Activated CD4-positive, alpha-beta T cell treated with anti-CD3 and anti-CD28 coated beads for 36 hours (primary cell): ENCODE data around the gene PLCB2. TPM values are rescaled to one million over a fixed set of nuclear protein-coding genes. Genes with fewer than 3 reads are reported as not detected.

Experiments used
- ATAC-seq: fragments of 200-7000 bp; cut with Tn5 transposase; one replicate; pipeline ENCODE4 v1.10.0; 2021; ENCODE audit warnings: mild to moderate bottlenecking, moderate library complexity
- CTCF ChIA-PET: fragments of 350-600 bp; sonication (Branson Sonifier 250); formaldehyde crosslinking; loops from one replicate; lab custom pipeline; 2021; ENCODE audit warnings: antibody characterized with exemption; lab: Charles Lee
- POLR2A ChIA-PET: fragments of 350-600 bp; sonication (Branson Sonifier 250); formaldehyde crosslinking; loops from one replicate; lab custom pipeline; 2021; ENCODE audit warnings: antibody characterized with exemption, inconsistent platforms; lab: Charles Lee
- DNase-seq: peaks from one replicate; pipeline ENCODE4 v3.0.0-alpha.2; 2020
- H3K27ac Mint-ChIP-seq: one replicate; pipeline ENCODE4 v1.8.0; 2021; ENCODE audit warnings: mixed read lengths
- H3K27me3 Mint-ChIP-seq: one replicate; pipeline ENCODE4 v1.8.0; 2021; ENCODE audit warnings: mixed read lengths
- H3K36me3 Mint-ChIP-seq: one replicate; pipeline ENCODE4 v1.8.0; 2021; ENCODE audit warnings: low read depth, mixed read lengths
- H3K4me1 Mint-ChIP-seq: one replicate; pipeline ENCODE4 v1.8.0; 2021; ENCODE audit warnings: mixed read lengths
- H3K4me3 Mint-ChIP-seq: one replicate; pipeline ENCODE4 v1.8.0; 2021; ENCODE audit warnings: mild to moderate bottlenecking, moderate library complexity, mixed read lengths
- H3K9me3 Mint-ChIP-seq: one replicate; pipeline ENCODE4 v1.8.0; 2021; ENCODE audit warnings: low read depth, mixed read lengths
- intact Hi-C, 2 experiments: fragments of 100-400 bp; cut with DNase I in 1 of 2; cut with micrococcal nuclease in 1 of 2; formaldehyde crosslinking; loops; one replicate each; pipeline versions ENCODE4 v1.14.2 to v1.15.1; 2022 to 2024; cut with DNase I, micrococcal nuclease
- total RNA-seq, 2 experiments: library from RNA; stranded (reverse); gene quantifications; one replicate each; pipeline ENCODE4 v1.2.3, GENCODE V29; 2021

Gene PLCB2
- total RNA-seq, 2 experiments from 2014 or later, result 67.9 to 86.8 TPM

- Mint-ChIP-seq H3K9me3 (no peaks in the 10 kb centered on the region), H3K27ac (no peak overlapping the region), H3K36me3 (no peaks in the 10 kb centered on the region), H3K4me3 (no peak overlapping the region), H3K27me3 (peaks cover 12% of the 10 kb centered on the region), H3K4me1 (peaks cover 6% of the 10 kb centered on the region)
- ChIA-PET POLR2A (no interaction called here), CTCF (interaction anchor here (0.6 to 2.0 kb wide), 6 partner anchors 16 to 764 kb away, joined by 3 to 7 read pairs (median 5); no protein-coding TSS in a partner anchor)
- intact Hi-C loops, result no loop called here
- ATAC-seq (no peak), DNase-seq (no peak)
Measured at GRCh38 chr15:40257656-40258450, 49.9 kb downstream of the PLCB2 start.

GRCh38 chr15:40256638-40257235 lies 51.0 kb downstream of the PLCB2 start:
- no peaks in the 10 kb centered on the region for H3K36me3 Mint-ChIP-seq
- CTCF ChIA-PET, result interaction anchor here (1.1 to 2.2 kb wide), 3 partner anchors 17 to 765 kb away, joined by 3 to 12 read pairs (median 4); no protein-coding TSS in a partner anchor
- no peaks in the 10 kb centered on the region for H3K9me3 Mint-ChIP-seq
- H3K27ac Mint-ChIP-seq, result no peak overlapping the region
- ATAC-seq (peak; percentile 66), DNase-seq (no peak)
- H3K4me1 Mint-ChIP-seq, result peaks cover 6% of the 10 kb centered on the region
- H3K27me3 Mint-ChIP-seq, result peaks cover 16% of the 10 kb centered on the region
- no peak overlapping the region for H3K4me3 Mint-ChIP-seq
- POLR2A ChIA-PET, result no interaction called here
- intact Hi-C loops, result no loop called here

- no peak for DNase-seq
- Mint-ChIP-seq H3K27me3 (peaks cover 27% of the 10 kb centered on the region), H3K4me1 (peaks cover 6% of the 10 kb centered on the region), H3K36me3 (no peaks in the 10 kb centered on the region), H3K9me3 (no peaks in the 10 kb centered on the region), H3K27ac (no peak overlapping the region), H3K4me3 (no peak overlapping the region)
- ATAC-seq, result no peak
- POLR2A ChIA-PET, result no interaction called here
- CTCF ChIA-PET, result interaction anchor here (0.6 to 2.2 kb wide), 8 partner anchors 8 to 217 kb away, joined by 3 to 12 read pairs (median 4); no protein-coding TSS in a partner anchor
- intact Hi-C loops, result no loop called here
Measured at GRCh38 chr15:40255033-40255432, 52.7 kb downstream of the PLCB2 start.

DNA sequence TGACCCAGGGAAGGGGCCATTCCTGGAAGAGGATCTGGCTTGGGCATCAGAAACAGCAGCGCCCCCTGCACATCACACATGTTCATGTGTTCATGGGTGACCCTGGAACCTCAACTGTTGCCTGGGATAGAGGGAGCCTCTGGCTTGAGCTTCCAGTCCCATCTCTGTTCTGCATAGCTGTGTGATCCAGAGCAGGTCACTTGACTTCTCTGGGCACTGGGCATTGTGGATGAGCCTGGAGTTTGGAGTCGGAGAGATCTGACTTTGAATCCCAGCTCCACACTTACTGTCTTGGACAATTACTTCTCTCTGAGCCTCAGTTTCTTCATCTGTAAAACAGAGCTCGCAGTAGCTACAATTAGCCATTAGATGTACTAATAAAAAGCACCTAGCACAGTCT lies 53.3 kb downstream of the PLCB2 start:
- intact Hi-C loops, result no loop called here

GRCh38 chr15:40253167-40253790 lies 54.5 kb downstream of the PLCB2 start:
- Mint-ChIP-seq H3K4me3 (peak overlapping the region; percentile 52), H3K27me3 (peaks cover 27% of the 10 kb centered on the region), H3K27ac (no peak overlapping the region), H3K4me1 (peaks cover 6% of the 10 kb centered on the region), H3K9me3 (no peaks in the 10 kb centered on the region), H3K36me3 (no peaks in the 10 kb centered on the region)
- ChIA-PET POLR2A (interaction anchor here (0.6 kb wide), 1 partner anchor 69 kb away, joined by 5 read pairs; no protein-coding TSS in a partner anchor), CTCF (interaction anchor here (1.1 kb wide), 2 partner anchors 21 to 22 kb away, joined by 4 to 5 read pairs; no protein-coding TSS in a partner anchor)
- ATAC-seq, result peak; percentile 35
- DNase-seq, result no peak
- intact Hi-C loops, result no loop called here

More for the DNA sequence above, 53.3 kb downstream of the PLCB2 start:
- DNase-seq (no peak), ATAC-seq (no peak)
- Mint-ChIP-seq H3K4me1 (peaks cover 6% of the 10 kb centered on the region), H3K36me3 (no peaks in the 10 kb centered on the region), H3K27ac (no peak overlapping the region), H3K9me3 (no peaks in the 10 kb centered on the region), H3K4me3 (no peak overlapping the region), H3K27me3 (peaks cover 27% of the 10 kb centered on the region)
- CTCF ChIA-PET, result interaction anchor here (0.7 to 1.9 kb wide), 8 partner anchors 20 to 217 kb away, joined by 3 to 8 read pairs (median 4); no protein-coding TSS in a partner anchor
- POLR2A ChIA-PET, result no interaction called here

DNA sequence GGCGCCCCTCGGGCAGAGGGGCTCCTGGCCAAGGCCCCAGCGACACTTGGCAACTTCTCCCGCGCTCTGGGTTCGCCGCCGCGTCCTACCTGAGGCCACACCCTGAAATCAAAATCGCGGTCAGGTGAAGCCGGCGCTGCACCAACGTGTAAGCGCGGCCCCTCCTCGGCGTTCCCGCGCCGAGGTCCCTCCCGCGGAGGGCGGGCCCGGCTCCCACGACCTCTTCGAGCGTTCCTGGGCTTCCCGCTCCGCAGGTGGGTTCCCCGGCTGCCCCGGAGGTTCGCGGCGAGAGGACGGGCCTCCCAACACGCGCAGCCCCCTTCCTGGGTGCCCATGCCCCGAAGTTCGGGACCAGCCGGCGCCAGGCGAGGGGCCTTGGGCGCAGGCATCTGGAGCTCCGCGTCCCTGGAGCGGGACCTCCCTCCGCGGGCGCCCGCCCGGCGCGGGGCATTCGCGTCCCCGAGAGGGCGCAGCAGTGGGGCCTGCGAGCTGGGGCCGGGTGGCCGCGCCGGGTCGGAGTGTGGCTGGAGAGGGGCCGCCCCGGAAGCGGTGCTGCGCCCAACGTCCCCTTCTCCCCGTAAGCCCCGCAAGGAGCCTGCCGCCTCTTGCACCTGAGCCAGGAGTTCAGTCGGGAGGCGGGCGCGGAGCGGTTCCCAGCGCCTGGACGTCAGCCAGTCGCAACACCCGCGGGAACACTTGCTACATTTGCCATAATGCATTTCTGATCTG lies 55.1 kb downstream of the PLCB2 start:
- H3K4me3 Mint-ChIP-seq, result peak overlapping the region; percentile 52
- peaks cover 6% of the 10 kb centered on the region for H3K4me1 Mint-ChIP-seq
- no peaks in the 10 kb centered on the region for H3K9me3 Mint-ChIP-seq
- no peak overlapping the region for H3K27ac Mint-ChIP-seq
- ATAC-seq (peak; percentile 49), DNase-seq (peak; percentile 34)
- H3K27me3 Mint-ChIP-seq, result peaks cover 27% of the 10 kb centered on the region
- CTCF ChIA-PET, result interaction anchor here (1.1 kb wide), 1 partner anchor 22 kb away, joined by 5 read pairs; no protein-coding TSS in a partner anchor
- no peaks in the 10 kb centered on the region for H3K36me3 Mint-ChIP-seq
- POLR2A ChIA-PET, result no interaction called here
- intact Hi-C loops, result no loop called here

DNA sequence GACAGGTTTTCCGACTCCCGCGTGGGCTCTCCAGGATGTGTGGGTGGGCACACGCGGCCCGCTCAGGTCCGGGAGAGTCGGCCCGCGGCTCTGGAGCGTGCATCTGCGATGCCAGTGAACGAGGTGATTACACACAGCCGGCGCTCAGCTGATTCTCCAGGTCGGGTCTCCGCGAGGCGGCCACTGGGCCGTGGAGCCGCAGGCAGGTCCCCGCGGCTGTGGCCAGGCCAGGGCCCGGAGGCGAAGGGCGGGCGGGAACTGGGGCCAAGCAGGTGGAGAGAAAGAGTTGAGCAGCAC lies 55.6 kb downstream of the PLCB2 start:
- CTCF ChIA-PET, result interaction anchor here (1.1 kb wide), 1 partner anchor 23 kb away, joined by 5 read pairs; no protein-coding TSS in a partner anchor

DNA sequence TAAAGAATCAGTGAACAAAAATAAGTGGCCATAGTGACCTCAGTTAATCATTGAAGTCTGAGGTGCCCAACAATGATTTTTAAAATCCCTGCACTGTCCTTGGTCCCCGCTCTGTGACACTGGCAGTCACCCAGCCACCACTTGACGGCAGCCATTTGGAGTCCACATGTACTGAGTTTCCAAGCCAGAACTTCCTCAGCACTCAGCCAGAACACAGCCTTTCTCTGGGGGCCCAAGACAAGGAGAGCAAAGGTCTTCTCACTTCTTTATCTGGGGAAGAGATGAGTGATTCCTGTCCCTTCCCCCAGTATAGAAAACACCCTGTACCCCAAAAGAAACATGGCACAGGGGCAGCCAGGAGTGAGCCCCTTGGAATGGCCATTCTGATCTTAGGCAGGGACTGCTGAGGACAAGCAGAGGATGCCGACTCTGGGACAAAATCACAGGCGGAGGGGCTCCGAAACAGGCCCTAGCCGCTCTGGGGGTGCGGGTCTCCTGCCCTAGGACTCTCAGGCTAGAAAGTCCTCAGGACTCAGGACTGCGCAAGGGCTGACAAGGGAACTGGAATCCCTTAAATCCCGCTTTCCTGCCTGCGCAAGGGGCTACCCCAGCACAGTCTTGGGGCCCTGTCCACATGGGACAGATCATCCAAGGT lies 56.1 kb downstream of the PLCB2 start:
- Mint-ChIP-seq H3K4me1 (peaks cover 6% of the 10 kb centered on the region), H3K9me3 (no peaks in the 10 kb centered on the region), H3K36me3 (no peaks in the 10 kb centered on the region), H3K4me3 (no peak overlapping the region), H3K27ac (no peak overlapping the region), H3K27me3 (peaks cover 27% of the 10 kb centered on the region)
- ATAC-seq (no peak), DNase-seq (no peak)
- ChIA-PET CTCF (interaction anchor here (0.5 to 0.6 kb wide), 2 partner anchors 85 to 367 kb away, joined by 3 read pairs; no protein-coding TSS in a partner anchor), POLR2A (no interaction called here)
- intact Hi-C loops, result no loop called here

More for the DNA sequence above, 55.6 kb downstream of the PLCB2 start:
- DNase-seq (no peak), ATAC-seq (no peak)
- Mint-ChIP-seq H3K9me3 (no peaks in the 10 kb centered on the region), H3K36me3 (no peaks in the 10 kb centered on the region), H3K27ac (no peak overlapping the region), H3K4me1 (peaks cover 6% of the 10 kb centered on the region), H3K4me3 (no peak overlapping the region), H3K27me3 (peaks cover 27% of the 10 kb centered on the region)
- intact Hi-C loops, result no loop called here
- POLR2A ChIA-PET, result no interaction called here

DNA sequence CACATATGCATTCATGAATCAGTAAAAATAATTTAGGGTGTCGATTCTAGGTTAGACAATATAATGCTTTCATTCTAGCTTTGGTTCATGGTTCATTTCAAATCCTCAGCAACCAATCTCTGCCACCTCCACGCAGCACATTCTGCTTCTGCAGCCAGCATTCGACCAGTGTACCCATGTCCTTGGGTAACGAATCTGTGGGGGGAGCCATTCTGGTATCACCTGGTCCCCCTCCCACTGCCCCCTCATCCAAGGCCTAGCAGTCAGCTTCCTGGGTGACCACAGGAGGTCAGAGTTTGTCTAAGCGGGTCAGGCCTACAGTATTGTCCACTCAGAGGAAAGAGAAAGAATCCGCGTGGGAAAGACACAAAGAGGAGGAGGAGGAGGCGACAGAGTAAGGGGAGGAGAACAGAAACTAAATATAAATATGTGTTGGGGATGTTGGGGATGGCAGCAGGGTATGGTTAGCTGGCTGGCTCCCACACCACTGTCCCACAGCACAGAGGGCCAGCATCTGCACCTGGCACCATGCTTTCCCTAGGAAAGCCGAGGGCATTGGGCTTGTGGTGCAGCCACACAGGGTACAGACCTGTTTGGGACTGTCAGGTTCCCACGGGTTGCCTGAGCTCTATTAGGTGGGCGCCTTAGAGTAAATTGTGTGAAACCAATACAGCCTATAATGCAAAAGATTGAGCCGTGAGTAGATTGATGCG lies 56.8 kb downstream of the PLCB2 start:
- no peak overlapping the region for H3K4me3 Mint-ChIP-seq
- H3K27me3 Mint-ChIP-seq, result peaks cover 27% of the 10 kb centered on the region
- intact Hi-C loops, result no loop called here
- ATAC-seq, result no peak
- no peak overlapping the region for H3K27ac Mint-ChIP-seq
- no peaks in the 10 kb centered on the region for H3K9me3 Mint-ChIP-seq
- H3K4me1 Mint-ChIP-seq, result peaks cover 6% of the 10 kb centered on the region
- ChIA-PET CTCF (interaction anchor here (0.5 to 2.5 kb wide), 6 partner anchors 17 to 366 kb away, joined by 3 to 9 read pairs (median 3); no protein-coding TSS in a partner anchor), POLR2A (no interaction called here)
- no peaks in the 10 kb centered on the region for H3K36me3 Mint-ChIP-seq
- DNase-seq, result no peak

DNA sequence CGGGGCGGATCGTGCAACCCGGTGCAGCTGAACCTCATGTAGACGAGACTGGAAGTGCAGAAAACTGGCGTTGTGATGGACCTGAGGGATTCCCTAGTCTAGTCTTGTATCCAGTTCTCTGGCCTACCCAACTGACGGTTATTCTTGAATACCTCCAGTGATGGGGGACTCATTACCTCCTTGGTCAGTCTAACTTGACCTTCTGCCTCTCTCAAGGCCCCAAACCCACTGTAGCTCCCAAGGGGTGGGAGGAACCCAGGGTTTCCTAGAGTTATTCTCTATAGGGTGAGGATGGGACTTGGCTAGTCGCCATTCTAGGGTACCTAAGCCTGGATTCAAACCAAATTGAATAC lies 57.5 kb downstream of the PLCB2 start:
- peaks cover 27% of the 10 kb centered on the region for H3K27me3 Mint-ChIP-seq
- no peak overlapping the region for H3K27ac Mint-ChIP-seq
- ATAC-seq (no peak), DNase-seq (no peak)
- no peaks in the 10 kb centered on the region for H3K9me3 Mint-ChIP-seq
- no peak overlapping the region for H3K4me3 Mint-ChIP-seq
- ChIA-PET POLR2A (no interaction called here), CTCF (interaction anchor here (0.6 to 2.5 kb wide), 5 partner anchors 11 to 33 kb away, joined by 3 to 9 read pairs (median 4); partner anchors contain the start of gene PAK6)
- no peaks in the 10 kb centered on the region for H3K36me3 Mint-ChIP-seq
- intact Hi-C loops, result no loop called here
- peaks cover 6% of the 10 kb centered on the region for H3K4me1 Mint-ChIP-seq
